HG03354 (cell line): ENCODE measurements around the gene EMC8.

ENCODE experiments used
- ATAC-seq: cut with Tn5 transposase; IDR thresholded peaks from one replicate; pipeline ENCODE4 v1.9.1; 2021; ENCODE audit warnings: mild to moderate bottlenecking; ENCODE audit not compliant: unreplicated experiment, poor library complexity, severe bottlenecking

EMC8 gene

GRCh38 chr16:85762970-85763369, 36.4 kb downstream of the EMC8 start:
- ATAC-seq = no peak

DNA sequence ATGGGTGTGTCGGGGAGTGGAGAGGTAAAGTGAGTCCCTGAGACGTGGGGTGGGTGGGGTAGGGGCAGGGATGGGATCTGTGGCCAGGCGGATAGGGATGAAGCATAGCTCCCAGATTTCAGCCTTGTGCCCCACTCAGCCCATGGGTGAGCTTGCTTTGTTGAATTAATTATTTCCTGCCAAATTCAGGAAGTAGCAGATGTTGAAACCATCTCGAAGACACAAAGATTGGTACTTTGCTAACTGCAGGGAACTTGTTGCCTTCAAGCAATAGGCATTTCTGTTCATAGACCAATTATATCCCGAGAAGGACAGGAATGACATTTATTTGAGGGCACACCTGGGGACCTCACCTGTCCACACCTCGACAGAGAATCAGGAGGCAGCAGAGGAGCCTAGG, 37.5 kb downstream of the EMC8 start:
- no peak for ATAC-seq

GRCh38 chr16:85759631-85760419, 39.5 kb downstream of the EMC8 start:
- no peak for ATAC-seq

GRCh38 chr16:85759136-85759535, 40.2 kb downstream of the EMC8 start:
- no peak for ATAC-seq

DNA sequence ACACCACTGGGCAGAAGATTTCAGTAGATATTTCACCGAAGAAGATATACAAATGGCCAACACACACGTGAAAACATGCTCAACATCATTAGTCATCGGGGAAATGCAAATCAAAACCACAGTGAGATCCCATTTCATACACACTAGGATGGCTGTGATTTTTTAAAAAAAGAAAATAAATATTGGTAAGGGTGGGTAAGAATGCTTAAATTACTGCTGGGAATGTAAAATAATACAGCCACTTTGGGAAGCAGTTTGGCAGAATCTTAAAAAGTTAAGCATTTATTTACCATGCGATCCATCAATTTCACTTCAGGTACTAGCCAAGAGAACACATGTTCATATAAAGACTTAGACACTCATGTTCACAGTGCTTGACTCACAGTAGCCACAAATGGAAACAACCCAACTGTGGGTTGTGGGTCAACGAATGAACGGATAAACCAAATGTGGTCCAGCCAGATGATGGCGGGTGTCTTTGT, 42.0 kb downstream of the EMC8 start:
- ATAC-seq = peak; percentile 31

DNA sequence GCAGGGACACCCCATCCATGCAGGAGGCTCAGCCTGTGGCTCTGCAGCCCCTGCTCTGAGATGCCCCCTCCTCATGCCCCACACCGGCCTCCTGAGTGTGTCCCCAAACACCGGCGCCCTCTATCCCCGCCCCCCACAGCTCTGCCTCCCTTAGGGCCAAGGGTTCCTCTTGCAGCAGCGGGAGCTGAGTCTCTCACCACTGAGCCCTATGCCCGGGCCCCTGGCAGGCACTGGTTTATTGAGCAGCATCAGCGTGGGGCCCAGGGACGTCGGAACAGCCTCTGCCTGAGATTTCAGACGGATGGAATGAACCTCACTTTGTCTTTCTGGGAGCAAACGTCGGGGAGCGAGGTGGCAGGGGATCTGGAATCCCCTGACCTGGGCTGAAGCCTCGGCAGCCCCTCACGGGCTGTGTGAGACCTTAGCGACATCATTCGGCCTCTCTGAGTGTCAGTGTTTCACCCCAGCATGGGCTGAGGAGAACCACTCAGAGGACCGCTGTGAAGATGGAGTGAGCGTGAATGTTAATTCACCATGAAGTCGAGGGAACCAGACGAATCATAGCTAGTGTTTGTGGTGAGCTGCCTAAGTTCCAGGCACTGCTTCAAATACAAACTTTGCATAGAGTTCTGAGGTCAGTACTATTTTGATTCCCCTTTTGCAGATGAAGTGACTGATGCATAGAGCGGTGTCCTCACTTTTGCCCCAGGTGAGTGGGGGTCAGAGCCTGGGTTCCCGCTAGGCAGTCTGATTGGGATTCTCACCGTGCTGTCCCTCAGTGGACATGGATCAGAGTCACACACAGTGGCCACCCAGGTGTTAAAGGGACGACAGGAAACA, 43.2 kb downstream of the EMC8 start:
- ATAC-seq = peak; percentile 45

GRCh38 chr16:85754413-85754812, 44.9 kb downstream of the EMC8 start:
- no peak for ATAC-seq

GRCh38 chr16:85753976-85754375, 45.4 kb downstream of the EMC8 start:
- ATAC-seq = no peak

DNA sequence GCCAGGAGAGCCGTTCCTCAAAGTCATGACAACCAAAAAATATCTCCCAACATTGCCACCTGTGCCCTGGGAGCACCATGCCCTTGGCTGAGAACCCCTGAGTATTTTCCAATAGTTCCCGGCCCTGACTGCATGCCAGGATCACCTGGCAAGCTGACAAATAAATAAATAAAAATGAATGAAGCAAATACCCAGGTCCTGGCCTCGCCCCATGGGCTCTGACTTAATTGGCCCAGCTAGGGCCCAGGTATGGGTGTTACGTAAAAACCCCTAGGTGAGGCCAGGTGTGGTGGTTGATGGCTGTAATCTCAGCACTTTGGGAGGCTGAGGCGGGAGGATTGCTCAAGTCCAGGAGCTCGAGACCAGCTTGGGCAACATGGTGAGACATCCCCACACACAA, 45.8 kb downstream of the EMC8 start:
- ATAC-seq = no peak

GRCh38 chr16:85752511-85753420, 46.6 kb downstream of the EMC8 start:
- no peak for ATAC-seq

DNA sequence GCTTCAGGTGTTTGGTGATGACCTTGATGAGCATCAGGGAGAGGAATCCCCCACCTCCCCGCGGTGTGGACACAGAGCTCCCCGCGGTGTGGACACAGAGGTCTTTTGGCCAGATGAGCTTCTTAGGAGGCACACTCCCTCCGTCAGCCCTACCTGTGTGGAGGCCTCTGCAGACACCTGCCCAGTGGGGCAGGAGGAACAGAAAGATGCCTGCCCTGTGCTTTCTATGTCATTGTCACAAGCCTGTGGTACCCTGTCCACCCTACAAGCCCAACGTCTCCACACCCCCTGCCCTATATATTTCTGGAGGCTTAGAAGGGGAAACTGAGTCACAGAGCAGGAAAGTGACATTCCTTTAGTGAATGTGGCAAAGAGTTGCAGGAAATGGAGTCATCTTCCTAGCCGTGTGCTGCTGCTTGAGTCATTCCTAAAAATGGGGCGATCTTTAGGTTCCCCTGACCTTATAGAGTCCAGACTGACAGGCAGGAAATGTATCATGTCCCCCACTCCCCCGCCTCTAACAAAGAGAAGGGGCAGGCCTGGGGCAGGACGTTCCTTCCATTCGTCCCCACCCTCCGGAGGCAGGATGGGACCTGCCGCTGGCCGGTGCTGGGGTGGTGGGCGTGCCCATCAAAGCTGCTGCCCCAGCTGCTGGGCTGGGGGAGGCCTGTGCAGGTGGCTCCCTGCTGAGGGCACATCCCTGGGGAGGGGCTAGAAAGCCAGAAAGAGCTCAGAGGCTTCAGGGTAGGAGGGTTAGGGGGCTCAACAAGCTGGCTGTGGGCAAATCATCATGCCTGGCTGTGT, 47.4 kb downstream of the EMC8 start:
- ATAC-seq = no peak

DNA sequence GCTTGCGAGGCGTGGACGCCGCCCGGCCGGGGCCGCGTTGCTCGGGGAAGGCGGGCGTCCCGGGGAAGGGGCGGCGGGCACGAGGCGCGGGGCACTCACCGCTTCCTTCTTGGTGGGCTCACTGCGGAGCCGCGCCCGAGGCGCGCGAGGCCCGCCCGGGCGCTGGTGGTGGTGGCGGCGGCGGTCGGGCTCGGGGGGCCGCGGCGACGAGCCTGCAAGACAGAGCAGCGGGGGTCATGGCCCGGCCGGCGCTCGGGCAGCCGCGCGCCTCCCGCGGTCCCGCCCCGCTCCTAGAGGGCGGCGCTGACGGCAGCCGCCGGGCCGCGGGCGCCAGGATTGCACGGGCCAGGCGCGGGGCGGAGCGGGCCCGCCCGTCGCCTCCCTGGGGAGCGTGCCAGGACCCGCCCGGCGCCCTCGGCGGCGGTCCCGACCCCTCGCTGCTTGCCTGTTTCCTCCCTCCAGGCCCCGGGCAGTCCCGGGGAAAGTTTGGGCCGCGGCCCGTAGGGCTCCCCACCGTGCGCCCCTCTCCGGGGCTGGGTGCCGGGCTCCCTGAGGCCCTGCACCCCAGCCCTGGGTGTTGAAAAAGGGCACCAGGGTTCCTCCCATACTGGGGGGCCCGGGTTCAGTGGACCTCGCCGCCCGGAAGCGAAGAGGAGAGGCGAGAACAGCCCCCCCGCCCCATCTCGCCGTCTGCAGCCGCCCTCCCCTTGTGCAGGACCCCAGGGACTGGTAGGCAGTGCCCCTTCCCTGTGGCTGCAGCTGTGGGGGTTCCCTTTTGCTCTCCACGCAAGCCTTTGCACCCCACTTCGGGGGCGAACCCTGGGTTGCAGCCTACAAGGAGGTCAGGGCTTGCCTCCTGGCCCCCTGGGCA, 48.3 kb downstream of the EMC8 start, which contains the start of gene C16orf74:
Gene C16orf74 (minus strand): TSS at position 270 of the 871 bp plus-strand sequence. CDS start 15,879 bp downstream, outside the sequence.
- peak; percentile 45 for ATAC-seq

- no peak for ATAC-seq
Observed at GRCh38 chr16:85750146-85750826, 49.1 kb downstream of the EMC8 start.

- ATAC-seq = no peak
Observed at GRCh38 chr16:85749771-85750145, 49.6 kb downstream of the EMC8 start.

- ATAC-seq = peak; percentile 40
Observed at GRCh38 chr16:85746460-85747215, 52.7 kb downstream of the EMC8 start.

- ATAC-seq = no peak
Observed at GRCh38 chr16:85738923-85739715, 60.2 kb downstream of the EMC8 start.
